ENCODE measurements around the gene KCNJ13.
"Not testable (repeated sequence)": the region's sequence is repeated elsewhere in the genome, so short reads cannot be mapped to it uniquely, and the experiment has no call there.

The KCNJ13 gene

DNA sequence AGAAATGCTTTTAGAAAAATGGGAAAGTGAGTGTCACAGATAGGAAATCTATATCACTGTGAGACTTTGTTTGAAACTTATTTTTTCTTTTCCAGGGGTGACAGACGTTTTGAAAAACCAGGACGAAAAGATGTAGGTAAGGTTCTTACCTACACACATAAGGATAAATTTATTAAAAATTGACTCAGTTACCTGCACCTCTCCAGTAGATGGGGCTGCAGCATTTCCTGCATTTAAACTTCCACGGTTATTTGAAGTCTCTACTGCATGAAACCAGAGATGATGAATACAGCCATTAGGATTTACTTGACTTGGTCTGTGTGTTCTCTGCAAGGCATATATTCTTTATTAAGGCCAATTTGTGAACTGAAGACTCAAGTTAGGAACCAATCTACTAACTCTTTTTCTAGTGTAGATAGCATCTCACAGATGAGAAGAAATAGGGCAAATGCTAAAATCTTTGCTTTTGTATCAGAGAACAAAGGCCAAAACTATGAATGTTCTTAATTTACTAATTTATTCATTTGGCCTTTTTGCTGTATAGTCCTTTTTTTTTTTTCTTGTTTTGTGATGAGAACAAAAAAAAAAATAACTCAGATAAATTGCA is 15.0 kb downstream of the KCNJ13 start:
- no peak for DNase-seq

DNA sequence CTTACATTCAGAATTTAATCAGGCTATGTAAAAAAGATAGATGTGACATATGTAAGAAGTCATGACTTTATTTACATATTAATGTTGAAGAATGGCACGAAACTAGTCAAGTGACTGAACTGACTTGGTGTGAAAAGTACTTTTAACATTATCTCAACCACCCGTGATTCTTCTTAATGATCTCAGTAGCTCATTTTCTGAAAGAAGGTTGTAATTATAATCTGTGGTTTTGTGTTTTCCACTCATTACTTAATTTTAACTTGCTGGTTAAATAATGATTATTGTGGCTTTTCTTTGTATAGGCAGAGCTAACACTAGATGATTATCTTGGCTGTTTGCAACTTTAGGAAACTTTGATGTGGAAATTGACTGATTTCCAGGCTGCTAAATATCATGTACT is 18.5 kb downstream of the KCNJ13 start:
- no peak for DNase-seq

- no peak for DNase-seq
Measured at GRCh38 chr2:232750135-232750671, 26.2 kb downstream of the KCNJ13 start.

- no peak for DNase-seq
Measured at GRCh38 chr2:232749331-232749730, 27.0 kb downstream of the KCNJ13 start.

GRCh38 chr2:232748038-232748437 is 28.3 kb downstream of the KCNJ13 start:
- no peak for DNase-seq

- DNase-seq = no peak
Measured at GRCh38 chr2:232744963-232745362, 31.4 kb downstream of the KCNJ13 start.

DNA sequence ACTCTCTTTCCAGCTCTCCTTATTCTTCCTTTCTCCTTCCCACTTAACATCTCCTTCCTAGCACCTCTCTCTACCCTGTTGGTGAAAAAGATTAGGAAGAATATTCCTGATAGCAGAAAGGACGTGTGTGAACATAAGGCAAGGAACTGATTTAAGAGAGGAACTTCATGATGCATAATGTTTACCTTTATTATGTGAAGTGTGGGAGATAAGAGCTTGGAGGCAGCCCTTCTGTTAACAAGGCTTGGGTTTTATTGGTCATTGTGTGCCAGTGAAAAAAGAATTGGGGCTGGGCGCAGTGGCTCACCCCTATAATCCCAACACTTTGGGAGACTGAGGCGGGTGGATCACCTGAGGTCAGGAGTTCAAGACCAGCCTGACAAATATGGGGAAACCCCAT is 34.4 kb downstream of the KCNJ13 start:
- DNase-seq = no peak

DNA sequence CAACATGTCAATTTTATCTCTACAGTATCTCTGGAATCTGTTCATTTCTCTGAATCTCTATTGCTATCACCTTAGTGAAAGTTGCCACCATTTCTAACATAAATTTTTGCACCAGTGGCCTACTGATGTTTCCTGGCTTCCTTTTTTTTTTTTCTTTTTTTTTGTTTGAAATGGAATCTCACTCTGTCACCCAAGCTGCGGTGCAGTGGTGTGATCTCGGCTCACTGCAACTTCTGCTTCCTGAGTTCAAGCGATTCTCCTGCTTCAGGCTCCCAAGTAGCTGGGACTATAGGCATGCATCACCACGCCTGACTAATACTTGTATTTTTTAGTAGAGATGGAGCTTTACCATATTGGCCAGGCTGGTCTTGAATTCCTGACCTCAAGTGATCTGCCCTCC is 35.1 kb downstream of the KCNJ13 start:
- no peak for DNase-seq

DNA sequence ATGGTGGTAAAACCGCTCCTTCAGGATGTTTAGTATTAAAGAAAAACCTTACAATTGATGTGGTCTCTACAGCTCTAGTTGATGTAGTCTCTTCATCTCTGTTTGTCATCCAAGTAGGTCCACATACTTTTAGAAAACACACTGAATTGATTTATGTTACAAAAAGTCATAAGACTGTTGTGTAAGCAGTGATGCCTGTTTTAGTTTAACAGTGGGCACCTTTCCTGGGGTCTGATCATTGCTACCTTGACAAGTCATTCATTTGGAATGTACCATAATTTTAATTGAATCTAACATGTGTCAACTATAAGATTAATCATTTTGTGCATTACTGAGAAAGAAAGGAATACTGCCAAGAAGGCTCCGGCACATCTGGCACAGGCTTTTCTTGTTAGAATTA is 44.9 kb downstream of the KCNJ13 start:
- DNase-seq = no peak

DNA sequence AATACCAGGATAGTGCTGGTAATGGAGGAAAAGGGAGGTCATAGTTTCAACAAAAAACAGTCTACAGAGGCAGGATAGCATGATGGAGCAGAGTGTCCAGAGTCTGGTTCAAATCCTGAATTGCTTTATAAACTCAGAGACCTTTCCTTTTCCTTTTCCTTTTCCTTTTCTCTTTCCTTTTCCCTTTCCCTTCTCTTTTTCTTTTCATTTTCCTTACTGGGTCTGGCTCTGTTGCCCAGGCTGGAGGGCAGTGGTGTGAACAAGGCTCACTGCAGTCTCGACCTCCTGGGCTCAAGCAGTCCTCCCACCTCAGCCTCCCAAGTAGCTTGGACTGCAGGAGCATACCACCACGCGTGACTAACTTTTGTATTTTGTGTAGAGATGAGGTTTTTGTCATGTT is 47.6 kb downstream of the KCNJ13 start:
- no peak for DNase-seq

DNA sequence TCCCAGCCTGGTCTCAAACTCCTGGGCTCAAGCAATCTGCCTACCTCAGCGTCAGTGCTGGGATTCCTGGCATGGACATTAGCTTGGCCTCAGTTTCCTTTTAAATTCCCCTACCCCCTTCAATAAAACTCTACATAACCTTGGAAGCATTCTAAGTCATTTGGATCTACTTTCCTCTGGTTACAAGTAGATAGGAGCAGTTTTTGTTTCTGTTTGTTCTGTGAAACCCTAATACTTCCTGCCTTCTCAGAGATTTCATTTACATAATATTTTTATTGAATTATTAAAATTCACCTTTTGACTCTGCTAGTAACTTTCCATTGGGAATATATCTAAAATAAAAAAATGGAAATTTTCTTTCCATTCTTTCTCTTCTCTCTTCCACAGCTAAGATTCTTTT is 53.3 kb downstream of the KCNJ13 start:
- no peak for DNase-seq

DNA sequence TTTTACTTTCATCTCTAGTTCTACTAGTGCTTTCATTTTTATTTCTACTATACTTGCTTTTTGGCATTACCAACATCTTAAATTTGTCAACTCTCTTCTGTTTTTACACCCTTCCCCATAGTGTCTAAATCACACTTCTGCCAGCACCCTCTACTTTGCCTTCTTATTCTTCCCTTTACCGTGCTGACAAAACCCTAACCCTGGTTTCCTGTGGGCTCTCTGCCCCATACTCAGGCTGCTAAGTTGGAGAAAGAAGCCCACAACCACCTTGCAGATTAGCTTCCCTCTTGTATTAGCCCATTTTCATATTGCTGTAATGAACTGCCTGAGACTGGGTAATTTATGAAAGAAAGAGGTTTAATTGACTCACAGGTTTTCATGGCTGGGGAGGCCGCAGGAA is 54.5 kb downstream of the KCNJ13 start:
- no peak for DNase-seq

GRCh38 chr2:232721261-232721660 is 55.1 kb downstream of the KCNJ13 start:
- no peak for DNase-seq

- DNase-seq = not testable (repeated sequence)
Measured at GRCh38 chr2:232720056-232720455, 56.3 kb downstream of the KCNJ13 start.
